HTR-8/SVneo (cell line): Measurements from ENCODE around the gene AKIRIN2.
"Not testable (repeated sequence)": the region's sequence is repeated elsewhere in the genome, so short reads cannot be mapped to it uniquely, and the experiment has no call there.

Source experiments
- DNase-seq: peaks from one replicate; pipeline ENCODE4 v3.0.0; 2011; ENCODE audit warnings: low spot score, mixed read lengths; ENCODE audit not compliant: insufficient read length
- FAIRE-seq: peaks from 2 replicates; lab custom pipeline; 2011; peaks lifted over from hg19 to GRCh38; lab: Jason Lieb, UNC

AKIRIN2 gene

GRCh38 chr6:87692086-87692485, 9.9 kb downstream of the AKIRIN2 start:
- FAIRE-seq (no peak), DNase-seq (no peak)

GRCh38 chr6:87690441-87690840, 11.6 kb downstream of the AKIRIN2 start:
- FAIRE-seq = no peak

GRCh38 chr6:87687893-87688292, 14.1 kb downstream of the AKIRIN2 start:
- FAIRE-seq, DNase-seq: not testable (repeated sequence)

More at GRCh38 chr6:87690441-87690840, 11.6 kb downstream of the AKIRIN2 start:
- no peak for DNase-seq

- DNase-seq (no peak), FAIRE-seq (no peak)
Observed at GRCh38 chr6:87687296-87687695, 14.7 kb downstream of the AKIRIN2 start.

- FAIRE-seq, DNase-seq: not testable (repeated sequence)
Observed at GRCh38 chr6:87686636-87687205, 15.3 kb downstream of the AKIRIN2 start.

GRCh38 chr6:87684895-87685654, 17.0 kb downstream of the AKIRIN2 start:
- no peak for FAIRE-seq

GRCh38 chr6:87683890-87684289, 18.1 kb downstream of the AKIRIN2 start:
- FAIRE-seq = no peak
- no peak for DNase-seq

More at GRCh38 chr6:87684895-87685654, 17.0 kb downstream of the AKIRIN2 start:
- DNase-seq = no peak

GRCh38 chr6:87682310-87682709, 19.7 kb downstream of the AKIRIN2 start:
- FAIRE-seq (no peak), DNase-seq (no peak)

GRCh38 chr6:87675004-87675681, 26.9 kb downstream of the AKIRIN2 start:
- DNase-seq (no peak), FAIRE-seq (no peak)

- DNase-seq = no peak
- no peak for FAIRE-seq
Observed at GRCh38 chr6:87674290-87674689, 27.7 kb downstream of the AKIRIN2 start.

GRCh38 chr6:87673237-87673636, 28.8 kb downstream of the AKIRIN2 start:
- DNase-seq = no peak
- FAIRE-seq = no peak

- no peak for FAIRE-seq
- DNase-seq = no peak
Observed at GRCh38 chr6:87672641-87673040, 29.4 kb downstream of the AKIRIN2 start.

- DNase-seq (no peak), FAIRE-seq (no peak)
Observed at GRCh38 chr6:87671555-87672029, 30.4 kb downstream of the AKIRIN2 start.

GRCh38 chr6:87670707-87671106, 31.3 kb downstream of the AKIRIN2 start:
- DNase-seq = no peak
- FAIRE-seq = no peak

GRCh38 chr6:87669051-87669450, 33.0 kb downstream of the AKIRIN2 start:
- FAIRE-seq = no peak
- DNase-seq = no peak

- DNase-seq (no peak), FAIRE-seq (no peak)
Observed at GRCh38 chr6:87668013-87668412, 34.0 kb downstream of the AKIRIN2 start.

GRCh38 chr6:87667032-87667431, 35.0 kb downstream of the AKIRIN2 start:
- DNase-seq (no peak), FAIRE-seq (no peak)

- DNase-seq = no peak
- FAIRE-seq = no peak
Observed at GRCh38 chr6:87664921-87665485, 37.0 kb downstream of the AKIRIN2 start.

GRCh38 chr6:87663434-87663833, 38.6 kb downstream of the AKIRIN2 start:
- no peak for DNase-seq
- FAIRE-seq = no peak

- DNase-seq (no peak), FAIRE-seq (no peak)
Observed at GRCh38 chr6:87661503-87661902, 40.5 kb downstream of the AKIRIN2 start.

- DNase-seq (no peak), FAIRE-seq (no peak)
Observed at GRCh38 chr6:87661016-87661415, 41.0 kb downstream of the AKIRIN2 start.
